ENCODE measurements around the gene C1orf56. TPM values are rescaled to one million over a fixed set of nuclear protein-coding genes. Genes with fewer than 3 reads are reported as not detected.

Gene C1orf56
- polyA plus RNA-seq, 3 donors, result 10.2 to 14.1 (median 11.8) TPM

GRCh38 chr1:151011154-151011850, 36.2 kb upstream of the C1orf56 start:
- no peak for DNase-seq

GRCh38 chr1:151012684-151013471, 34.7 kb upstream of the C1orf56 start:
- no peak for DNase-seq

- DNase-seq, result peak; percentile 81
Observed at GRCh38 chr1:151013518-151013917, 34.0 kb upstream of the C1orf56 start.

GRCh38 chr1:151024540-151025146, 22.9 kb upstream of the C1orf56 start:
- peak; percentile 62 for DNase-seq

GRCh38 chr1:151026460-151026859, 21.1 kb upstream of the C1orf56 start:
- no peak for DNase-seq

GRCh38 chr1:151032164-151032563, 15.4 kb upstream of the C1orf56 start:
- no peak for DNase-seq

GRCh38 chr1:151035167-151035566, 12.4 kb upstream of the C1orf56 start:
- no peak for DNase-seq

GRCh38 chr1:151036356-151036755, 11.2 kb upstream of the C1orf56 start, which contains the start of gene BNIPL:
Gene BNIPL (plus strand): TSS chr1:151036586. CDS start chr1:151036726, 140 bp downstream.
- no peak for DNase-seq

GRCh38 chr1:151037032-151037431, 10.5 kb upstream of the C1orf56 start:
- no peak for DNase-seq

GRCh38 chr1:151039521-151039920, 8.0 kb upstream of the C1orf56 start:
- no peak for DNase-seq

GRCh38 chr1:151043163-151043562, 4.4 kb upstream of the C1orf56 start:
- no peak for DNase-seq

- peak; percentile 69 for DNase-seq
Observed at GRCh38 chr1:151047925-151048644, 534 bp downstream of the C1orf56 start.

- no peak for DNase-seq
Observed at GRCh38 chr1:151048645-151049032, 1.1 kb downstream of the C1orf56 start.

GRCh38 chr1:151049458-151049857, 1.9 kb downstream of the C1orf56 start:
- no peak for DNase-seq

GRCh38 chr1:151050051-151050688, 2.6 kb downstream of the C1orf56 start:
- no peak for DNase-seq

- DNase-seq, result no peak
Observed at GRCh38 chr1:151051356-151052009, 3.9 kb downstream of the C1orf56 start.

- no peak for DNase-seq
Observed at GRCh38 chr1:151054971-151055547, 7.5 kb downstream of the C1orf56 start.

- DNase-seq, result no peak
Observed at GRCh38 chr1:151055581-151055980, 8.0 kb downstream of the C1orf56 start.

- DNase-seq, result no peak
Observed at GRCh38 chr1:151056149-151056548, 8.6 kb downstream of the C1orf56 start.

- DNase-seq, result peak; percentile 66
Observed at GRCh38 chr1:151058692-151059091, 11.1 kb downstream of the C1orf56 start.

All from renal pelvis (tissue), 4 donors.